Pancreas (tissue), 10 donors: ENCODE data around the gene SHISAL2A. TPM values are rescaled to one million over a fixed set of nuclear protein-coding genes. Genes with fewer than 3 reads are reported as not detected.

Experiments used
- ATAC-seq, 4 donors: fragments of 200-7000 bp; cut with Tn5 transposase; one replicate each; pipeline versions ENCODE4 v1.8.0 to v1.9.1; 2020; ENCODE audit warnings: mild to moderate bottlenecking in 4 of 4, moderate library complexity in 4 of 4
- DNase-seq, 6 donors: peaks; one replicate each; pipeline ENCODE4 v3.0.0-alpha.2; 2020
- FAIRE-seq: peaks from 2 replicates; lab custom pipeline; 2012; peaks lifted over from hg19 to GRCh38; lab: Jason Lieb, UNC
- H3K27ac ChIP-seq, 4 donors: fragments of 200-600 bp; sonication (generic); 1 replicate in 3 of 4; 2 replicates in 1 of 4; pipeline versions ENCODE4 v1.5.0 to v1.8.0; 2020
- H3K27me3 ChIP-seq, 4 donors: fragments of 200-600 bp; one replicate each; pipeline ENCODE4 v1.8.0; 2021
- H3K36me3 ChIP-seq, 3 donors: fragments of 200-600 bp; sonication (generic) in 1 of 3; one replicate each; pipeline versions ENCODE4 v1.5.0 to v1.8.0; 2020 to 2021
- H3K4me1 ChIP-seq, 3 donors: fragments of 200-600 bp; one replicate each; pipeline ENCODE4 v1.8.0; 2021
- H3K4me3 ChIP-seq, 4 donors: fragments of 200-600 bp; sonication (generic) in 2 of 4; one replicate each; pipeline versions ENCODE4 v1.5.0 to v1.8.0; 2020 to 2021
- H3K9me3 ChIP-seq, 4 donors: fragments of 200-600 bp; one replicate each; pipeline ENCODE4 v1.8.0; 2021
- WGBS, 2 donors: extraction: QIAGEN DNeasy Blood & Tissue Kit; methylation state at CpG; one replicate each; pipeline ENCODE4 v1.1.7; 2013; 5-methylcytosine and 5-hydroxymethylcytosine counted together
- intact Hi-C, 3 donors: fragments of 100-400 bp; cut with DNase I; formaldehyde crosslinking; loops; one replicate each; pipeline versions ENCODE4 v1.11.1 to v1.14.2; 2022
- polyA plus RNA-seq, 2 donors: library from polyadenylated mRNA; stranded (reverse); fragments of 200-250 nt; gene quantifications; one replicate each; pipeline ENCODE4 v1.2.3, GENCODE V29; 2013
- total RNA-seq, 6 donors: library from RNA; stranded (reverse); fragmentation: NEBNext Ultra II Directional in 4 of 6; extraction: Animal tissue kit (Norgen Biotek cat#: 25700) in 4 of 6; gene quantifications; one replicate each; pipeline versions ENCODE4 v1.2.1 to v1.2.4, GENCODE V29; 2021 to 2023
- TF ChIP-seq, protein P1 (sequence below), 4 donors: fragments of 200-600 bp; sonication (generic) in 3 of 4; IDR thresholded peaks; one replicate each; pipeline versions ENCODE4 v1.5.0 to v1.8.0; 2021; ENCODE audit warnings: antibody characterized with exemption in 4 of 4
- donor health status: healthy with polysubstance abuse.
- donor health status: DM: no; HTN: no; CAD: no; lungs with moderate emphysema.
- donor health status: DM: no; HTN: no; CAD: no.
- donor health status: control.
- donor health status: control.
- donor health status: Bipolar disorder and iron deficiency.
- donor health status: DM: yes; HTN: yes; CAD: no.
- donor health status: DM: no; HTN: no; CAD: no.
- donor health status: DM: no; HTN: no; CAD: no.
- donor health status: DM: yes; HTN: yes; CAD: no.

SHISAL2A gene
- total and polyA plus RNA-seq, 8 donors: 0.19 to 0.66 (median 0.42) TPM; not detected in 3

DNA sequence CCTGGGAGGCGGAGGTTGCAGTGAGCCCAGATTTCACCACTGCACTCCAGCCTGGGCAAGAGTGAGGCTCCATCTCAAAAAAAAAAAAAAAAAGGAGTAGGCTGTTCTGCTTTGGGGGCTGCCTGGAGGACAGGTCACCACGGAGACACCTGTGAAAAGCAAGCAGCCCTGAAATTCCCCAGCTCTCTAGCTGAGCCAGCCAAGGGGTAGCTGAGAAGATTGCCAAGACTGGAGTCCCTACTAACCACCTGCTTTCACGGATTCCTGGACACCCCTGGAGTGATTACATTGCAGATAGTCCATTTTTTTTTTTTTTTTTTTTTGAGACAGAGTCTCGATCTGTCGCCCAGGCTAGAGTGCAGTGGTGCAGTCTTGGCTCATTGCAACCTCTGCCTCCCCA, 18.3 kb upstream of the SHISAL2A start:
- TF ChIP-seq, protein P1, sequence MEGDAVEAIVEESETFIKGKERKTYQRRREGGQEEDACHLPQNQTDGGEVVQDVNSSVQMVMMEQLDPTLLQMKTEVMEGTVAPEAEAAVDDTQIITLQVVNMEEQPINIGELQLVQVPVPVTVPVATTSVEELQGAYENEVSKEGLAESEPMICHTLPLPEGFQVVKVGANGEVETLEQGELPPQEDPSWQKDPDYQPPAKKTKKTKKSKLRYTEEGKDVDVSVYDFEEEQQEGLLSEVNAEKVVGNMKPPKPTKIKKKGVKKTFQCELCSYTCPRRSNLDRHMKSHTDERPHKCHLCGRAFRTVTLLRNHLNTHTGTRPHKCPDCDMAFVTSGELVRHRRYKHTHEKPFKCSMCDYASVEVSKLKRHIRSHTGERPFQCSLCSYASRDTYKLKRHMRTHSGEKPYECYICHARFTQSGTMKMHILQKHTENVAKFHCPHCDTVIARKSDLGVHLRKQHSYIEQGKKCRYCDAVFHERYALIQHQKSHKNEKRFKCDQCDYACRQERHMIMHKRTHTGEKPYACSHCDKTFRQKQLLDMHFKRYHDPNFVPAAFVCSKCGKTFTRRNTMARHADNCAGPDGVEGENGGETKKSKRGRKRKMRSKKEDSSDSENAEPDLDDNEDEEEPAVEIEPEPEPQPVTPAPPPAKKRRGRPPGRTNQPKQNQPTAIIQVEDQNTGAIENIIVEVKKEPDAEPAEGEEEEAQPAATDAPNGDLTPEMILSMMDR (IDR thresholded peaks at IDR 0.05): no peak
- DNase-seq: no peak
- no peaks in the 10 kb centered on the region for H3K4me1 ChIP-seq
- no peak for ATAC-seq
- no peaks in the 10 kb centered on the region for H3K27me3 ChIP-seq
- WGBS, 2 donors: 95% methylated on average over 5 of the region's 5 CpGs
- H3K27ac ChIP-seq: no peak overlapping the region
- FAIRE-seq: no peak
- H3K4me3 ChIP-seq: no peak overlapping the region
- intact Hi-C loops: no loop called here
- no peaks in the 10 kb centered on the region for H3K36me3 ChIP-seq
- H3K9me3 ChIP-seq: no peaks in the 10 kb centered on the region

DNA sequence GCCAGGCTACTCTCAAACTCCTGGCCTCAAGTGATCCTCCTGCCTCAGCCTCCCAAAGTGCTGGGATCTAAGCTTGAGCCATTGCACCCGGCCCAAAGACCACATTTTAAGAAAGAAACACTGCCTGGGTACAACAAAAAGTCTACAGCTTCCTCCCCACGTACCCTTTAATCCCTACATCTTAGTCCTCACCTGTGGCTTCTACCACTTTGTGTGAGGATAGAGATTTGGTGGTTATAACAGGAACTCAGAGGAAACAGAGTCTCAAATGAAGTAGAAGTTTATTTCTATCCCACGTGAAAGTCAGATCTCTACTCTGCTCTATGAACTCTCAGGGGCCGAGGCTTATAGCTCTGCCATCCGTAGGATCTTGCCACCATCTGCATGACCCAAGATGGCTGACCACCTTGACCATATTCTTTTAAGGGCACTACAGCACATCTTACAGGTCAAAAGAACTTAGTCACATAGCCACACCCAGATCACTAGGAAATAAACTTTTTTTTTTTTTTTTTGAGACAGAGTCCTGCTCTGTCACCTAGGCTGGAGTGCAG, 17.4 kb upstream of the SHISAL2A start:
- Histone ChIP-seq H3K9me3 (no peaks in the 10 kb centered on the region), H3K27me3 (no peaks in the 10 kb centered on the region), H3K36me3 (no peaks in the 10 kb centered on the region), H3K4me3 (no peak overlapping the region), H3K4me1 (no peaks in the 10 kb centered on the region), H3K27ac (no peak overlapping the region)
- DNase-seq (no peak), ATAC-seq (no peak), FAIRE-seq (no peak)
- TF ChIP-seq, protein P1 (IDR thresholded peaks at IDR 0.05): no peak
- intact Hi-C loops: no loop called here
- 77 to 82% methylated on average over 5 of the region's 5 CpGs for WGBS, 2 donors

DNA sequence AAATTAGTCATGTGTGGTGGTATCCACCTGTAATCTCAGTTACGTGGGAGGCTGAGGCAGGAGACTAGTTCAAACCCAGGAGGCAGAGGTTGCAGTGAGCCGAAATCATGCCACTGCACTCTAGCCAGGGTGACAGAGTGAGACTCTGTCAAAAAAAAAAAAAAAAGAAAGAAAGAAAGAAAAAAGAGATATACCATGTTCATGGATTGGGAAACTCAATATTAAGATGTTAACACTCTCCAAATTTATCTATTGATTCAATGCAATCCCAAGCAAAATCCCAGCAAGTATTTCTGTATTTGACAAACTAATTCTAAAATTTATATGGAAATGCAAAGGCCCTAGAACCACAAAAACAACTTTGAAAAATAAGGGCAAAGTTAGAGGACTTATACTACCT, 11.0 kb upstream of the SHISAL2A start:
- Histone ChIP-seq H3K27ac (no peak overlapping the region), H3K4me3 (no peak overlapping the region), H3K4me1 (no peaks in the 10 kb centered on the region), H3K27me3 (no peaks in the 10 kb centered on the region), H3K9me3 (no peaks in the 10 kb centered on the region), H3K36me3 (no peaks in the 10 kb centered on the region)
- intact Hi-C loops: no loop called here
- TF ChIP-seq, protein P1 (IDR thresholded peaks at IDR 0.05): no peak
- WGBS, 2 donors: 91 to 94% methylated on average over 2 of the region's 2 CpGs
- no peak for ATAC-seq
- FAIRE-seq: no peak
- no peak for DNase-seq

DNA sequence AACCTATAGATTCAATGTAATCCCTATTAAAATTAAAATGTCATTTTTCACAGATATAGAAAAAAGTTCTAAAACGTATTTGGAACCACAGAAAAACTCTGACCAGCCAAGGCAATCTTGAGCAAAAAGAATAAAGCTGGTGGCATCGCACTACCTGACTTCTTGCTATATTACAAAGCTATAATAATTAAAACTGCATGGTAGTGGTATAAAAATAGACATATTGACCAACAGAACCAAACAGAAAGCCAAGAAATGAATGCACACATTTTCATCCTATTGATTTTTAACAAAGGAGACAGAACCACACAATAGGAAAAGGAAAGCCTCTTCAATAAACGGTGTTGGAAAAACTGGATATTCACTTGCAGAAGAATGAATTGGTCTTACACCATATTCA, 9.2 kb upstream of the SHISAL2A start:
- Histone ChIP-seq H3K36me3 (no peaks in the 10 kb centered on the region), H3K27ac (no peak overlapping the region), H3K9me3 (no peaks in the 10 kb centered on the region), H3K4me3 (no peak overlapping the region), H3K27me3 (no peaks in the 10 kb centered on the region), H3K4me1 (no peaks in the 10 kb centered on the region)
- 87 to 94% methylated on average over 3 of the region's 3 CpGs for WGBS, 2 donors
- no peak for DNase-seq
- TF ChIP-seq, protein P1 (IDR thresholded peaks at IDR 0.05): no peak
- no peak for FAIRE-seq
- no peak for ATAC-seq
- intact Hi-C loops: no loop called here

DNA sequence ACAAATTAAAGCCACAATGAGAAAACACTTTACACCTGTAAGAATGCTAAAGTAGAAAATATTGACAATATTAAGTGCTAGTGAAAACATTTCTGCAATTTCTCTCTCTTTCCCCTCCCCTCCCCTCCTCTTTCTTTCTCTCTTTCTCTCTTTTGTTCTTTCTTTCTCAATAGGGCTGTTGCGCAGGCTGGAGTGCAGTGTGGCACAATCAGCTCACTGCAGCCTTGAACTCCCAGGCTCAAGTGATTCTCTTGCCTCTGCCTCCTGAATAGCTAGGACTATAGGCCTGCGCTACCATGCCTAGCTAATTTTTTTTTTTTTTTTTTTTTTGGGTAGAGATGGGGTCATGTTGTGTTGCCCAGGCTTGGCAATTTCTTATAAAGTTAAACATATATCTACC, 5.9 kb upstream of the SHISAL2A start:
- H3K27me3 ChIP-seq: no peaks in the 10 kb centered on the region
- TF ChIP-seq, protein P1 (IDR thresholded peaks at IDR 0.05): no peak
- 94 to 100% methylated on average over 2 of the region's 2 CpGs for whole genome bisulfite sequencing, 2 donors
- no peak for ATAC-seq
- FAIRE-seq: no peak
- DNase-seq: no peak
- no peak overlapping the region for H3K27ac ChIP-seq
- no peaks in the 10 kb centered on the region for H3K4me1 ChIP-seq
- no peaks in the 10 kb centered on the region for H3K9me3 ChIP-seq
- H3K4me3 ChIP-seq: no peak overlapping the region
- intact Hi-C loops: no loop called here
- H3K36me3 ChIP-seq: no peaks in the 10 kb centered on the region
